Omental fat pad (tissue), 4 donors: ENCODE data around the gene PCARE. TPM values are rescaled to one million over a fixed set of nuclear protein-coding genes. Genes with fewer than 3 reads are reported as not detected.

Source experiments
- ATAC-seq: fragments of 150-250 bp; one replicate; pipeline ENCODE4 v1.9.1; 2016; ENCODE audit warnings: mild to moderate bottlenecking, moderate library complexity; ENCODE audit not compliant: low FRiP score
- DNase-seq: peaks from one replicate; pipeline ENCODE4 v3.0.0-alpha.2; 2019; ENCODE audit warnings: low spot score
- total RNA-seq, 4 donors: library from RNA; depleted of rRNA; stranded (reverse); fragments of >200 nt; gene quantifications; one replicate each; pipeline ENCODE4 v1.1.0, GENCODE V29; 2016
- TF ChIP-seq, protein P1 (sequence below), 3 donors: fragments of 450-650 bp; IDR thresholded peaks; one replicate each; pipeline ENCODE4 v1.5.1; 2016 to 2017; ENCODE audit warnings: antibody characterized with exemption in 3 of 3, mild to moderate bottlenecking in 3 of 3, moderate library complexity in 2 of 3

Gene PCARE
- total RNA-seq, 4 donors from 2014 or later = 0.09 TPM; not detected in 3

GRCh38 chr2:29016504-29016903 is 57.8 kb downstream of the PCARE start:
- no peak for DNase-seq
- no peak for ATAC-seq

GRCh38 chr2:29015701-29016470 is 58.4 kb downstream of the PCARE start:
- no peak for ATAC-seq

More at GRCh38 chr2:29016504-29016903, 57.8 kb downstream of the PCARE start:
- TF ChIP-seq, protein P1, sequence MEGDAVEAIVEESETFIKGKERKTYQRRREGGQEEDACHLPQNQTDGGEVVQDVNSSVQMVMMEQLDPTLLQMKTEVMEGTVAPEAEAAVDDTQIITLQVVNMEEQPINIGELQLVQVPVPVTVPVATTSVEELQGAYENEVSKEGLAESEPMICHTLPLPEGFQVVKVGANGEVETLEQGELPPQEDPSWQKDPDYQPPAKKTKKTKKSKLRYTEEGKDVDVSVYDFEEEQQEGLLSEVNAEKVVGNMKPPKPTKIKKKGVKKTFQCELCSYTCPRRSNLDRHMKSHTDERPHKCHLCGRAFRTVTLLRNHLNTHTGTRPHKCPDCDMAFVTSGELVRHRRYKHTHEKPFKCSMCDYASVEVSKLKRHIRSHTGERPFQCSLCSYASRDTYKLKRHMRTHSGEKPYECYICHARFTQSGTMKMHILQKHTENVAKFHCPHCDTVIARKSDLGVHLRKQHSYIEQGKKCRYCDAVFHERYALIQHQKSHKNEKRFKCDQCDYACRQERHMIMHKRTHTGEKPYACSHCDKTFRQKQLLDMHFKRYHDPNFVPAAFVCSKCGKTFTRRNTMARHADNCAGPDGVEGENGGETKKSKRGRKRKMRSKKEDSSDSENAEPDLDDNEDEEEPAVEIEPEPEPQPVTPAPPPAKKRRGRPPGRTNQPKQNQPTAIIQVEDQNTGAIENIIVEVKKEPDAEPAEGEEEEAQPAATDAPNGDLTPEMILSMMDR (IDR thresholded peaks at IDR 0.05) = no peak

GRCh38 chr2:29014811-29015421 is 59.4 kb downstream of the PCARE start:
- ATAC-seq (no peak), DNase-seq (no peak)
- TF ChIP-seq, protein P1 (IDR thresholded peaks at IDR 0.05) = no peak

More at GRCh38 chr2:29015701-29016470, 58.4 kb downstream of the PCARE start:
- TF ChIP-seq, protein P1 (IDR thresholded peaks at IDR 0.05) = no peak
- DNase-seq = no peak

DNA sequence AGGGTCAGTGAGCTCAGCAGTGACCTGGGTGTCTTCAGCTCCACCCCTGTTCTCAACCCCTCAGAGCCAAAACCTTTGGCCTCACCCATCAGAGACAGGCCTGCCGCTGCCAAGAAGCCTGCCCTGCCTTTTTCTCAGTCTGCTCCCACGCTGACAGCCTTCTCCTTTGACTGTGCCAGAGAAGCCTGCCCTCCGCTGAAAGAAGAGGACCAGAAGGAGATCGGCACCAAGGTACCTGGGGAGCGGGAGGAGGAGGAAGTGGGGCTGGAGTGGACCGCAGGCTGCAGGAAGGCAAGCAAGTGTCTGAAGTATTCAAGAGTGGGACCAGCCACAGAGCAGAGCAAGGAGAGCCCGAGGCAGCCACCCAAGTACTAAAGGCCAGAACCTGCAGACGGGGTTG is 60.0 kb downstream of the PCARE start:
- ATAC-seq (peak; percentile 19), DNase-seq (no peak)
- TF ChIP-seq, protein P1 (IDR thresholded peaks at IDR 0.05) = no peak

GRCh38 chr2:29013057-29013780 is 61.1 kb downstream of the PCARE start:
- TF ChIP-seq, protein P1 (IDR thresholded peaks at IDR 0.05) = no peak
- ATAC-seq = no peak

GRCh38 chr2:29012211-29012681 is 62.1 kb downstream of the PCARE start:
- TF ChIP-seq, protein P1 (IDR thresholded peaks at IDR 0.05) = no peak
- ATAC-seq = no peak
- no peak for DNase-seq

More at GRCh38 chr2:29013057-29013780, 61.1 kb downstream of the PCARE start:
- DNase-seq = no peak

Other genes starting within 250 kb of the PCARE start
- 10 to 100 TPM in 1 of 4 donors, 1 to 10 TPM in 3; 5.7 to 11.7 (median 8.8) TPM for gene TRMT61B, start 204.2 kb downstream of the PCARE start, total RNA-seq
- 100 to 1,000 TPM in 1 of 4 donors, 10 to 100 TPM in 3; 41.6 to 156 (median 68.3) TPM for gene WDR43, start 179.9 kb downstream of the PCARE start, total RNA-seq
- 10 to 100 TPM in 1 of 4 donors, 1 to 10 TPM in 1, under 1 TPM in 2; 0.19 to 10.4 (median 0.96) TPM for gene TOGARAM2, start 93.2 kb downstream of the PCARE start, total RNA-seq
- 10 to 100 TPM; 45.4 to 84.0 (median 61.3) TPM for gene CLIP4, start 40.9 kb upstream of the PCARE start, total RNA-seq